K562 (cell line): ENCODE data around the gene TNFAIP8L1. TPM values are rescaled to one million over a fixed set of nuclear protein-coding genes. Genes with fewer than 3 reads are reported as not detected.

Experiments
- BCOR ChIP-seq: fragments of 450-650 bp; IDR thresholded peaks from 2 replicates; pipeline ENCODE4 v1.6.1; 2016
- BRF1 ChIP-seq: IDR thresholded peaks from 3 replicates; pipeline ENCODE4 v1.6.1; 2011; ENCODE audit warnings: borderline replicate concordance, mild to moderate bottlenecking; ENCODE audit not compliant: insufficient read length; ENCODE audit errors: extremely low read depth
- DNMT1 ChIP-seq: fragments of 450-650 bp; IDR thresholded peaks from 2 replicates; pipeline ENCODE4 v1.6.1; 2016; ENCODE audit warnings: antibody characterized with exemption, mild to moderate bottlenecking
- IRF2 ChIP-seq: sonication (generic); formaldehyde crosslinking; IDR thresholded peaks from 2 replicates; pipeline ENCODE4 v1.8.1; 2022; ENCODE audit warnings: mild to moderate bottlenecking, missing genetic modification reagents
- KDM5B ChIP-seq: fragments of 200-600 bp; sonication (generic); IDR thresholded peaks from 2 replicates; pipeline ENCODE4 v1.6.1; 2012; ENCODE audit warnings: low read depth, mild to moderate bottlenecking, moderate library complexity, low read length, control low read depth, inconsistent platforms; ENCODE audit not compliant: insufficient replicate concordance
- MED1 ChIP-seq: sonication (generic); formaldehyde crosslinking; IDR thresholded peaks from 2 replicates; pipeline ENCODE4 v1.8.1; 2023; ENCODE audit warnings: missing genetic modification reagents, borderline replicate concordance
- OTX1 ChIP-seq: fragments of 450-650 bp; formaldehyde crosslinking; IDR thresholded peaks from 2 replicates; pipeline ENCODE4 v1.4.0; 2022; ENCODE audit warnings: mild to moderate bottlenecking
- POLR2A ChIP-seq: fragments of 450-650 bp; conservative IDR thresholded peaks from 2 replicates; pipeline ENCODE4 v1.6.1; 2016
- POLR2AphosphoS2 ChIP-seq: IDR thresholded peaks from 2 replicates; pipeline ENCODE4 v1.6.1; 2012; ENCODE audit warnings: low read length, improper control_type of control experiment
- SREBF1 ChIP-seq: fragments of 150-350 bp; IDR thresholded peaks from 2 replicates; pipeline ENCODE4 v1.6.1; 2014; ENCODE audit warnings: antibody characterized with exemption, low read depth, low read length, borderline replicate concordance
- SRSF3 ChIP-seq: fragments of 200-400 bp; formaldehyde crosslinking; IDR thresholded peaks from 2 replicates; pipeline ENCODE4 v1.6.1; 2016; ENCODE audit warnings: mild to moderate bottlenecking, low read length, moderate library complexity; ENCODE audit not compliant: insufficient read depth
- TARDBP ChIP-seq: fragments of 450-650 bp; IDR thresholded peaks from 2 replicates; pipeline ENCODE4 v1.6.1; 2016
- XRCC4 ChIP-seq: IDR thresholded peaks from one replicate; pipeline ENCODE4 v1.6.1; 2011; ENCODE audit not compliant: insufficient read depth, insufficient read length; ENCODE audit errors: extremely low read depth
- ZBTB12 ChIP-seq: fragments of 250-450 bp; sonication (Bioruptor Pico); IDR thresholded peaks from 2 replicates; pipeline ENCODE4 v1.4.0; 2020
- ZNF24 ChIP-seq: fragments of 450-650 bp; IDR thresholded peaks from 2 replicates; pipeline ENCODE4 v1.6.1; 2016
- ZNF3 ChIP-seq: fragments of 250-450 bp; sonication (Bioruptor Pico); IDR thresholded peaks from 2 replicates; pipeline ENCODE4 v1.5.0; 2021; ENCODE audit warnings: mild to moderate bottlenecking, moderate library complexity
- polyA plus RNA-seq, 8 experiments: library from polyadenylated mRNA; depleted of rRNA in 4 of 8; stranded (reverse) in 5 of 8; unstranded in 3 of 8; fragments of >200 nt; fragmentation: Nextera tagmentation in 2 of 8; fragmentation: Illumina TruSeq in 1 of 8; extraction: Ambion mirVana in 2 of 8; extraction: Trizol in 1 of 8; gene quantifications; 2 replicates each; pipeline versions ENCODE4 v1.2.1 to v1.2.3, GENCODE V29; 2011 to 2014; ENCODE audit warnings: inconsistent platforms in 1 of 8, missing spikeins in 1 of 8
- total RNA-seq, 7 experiments: library from RNA; depleted of rRNA in 6 of 7; stranded (reverse); fragments of >200 nt in 6 of 7; fragmentation: Illumina TruSeq in 2 of 7; extraction: Trizol in 2 of 7; gene quantifications; 2 replicates each; pipeline versions ENCODE4 v1.2.1 to v1.2.3, GENCODE V29; 2011 to 2021; ENCODE audit warnings: low replicate concordance in 1 of 7
- TF ChIP-seq, protein P1 (sequence below): fragments of 450-650 bp; IDR thresholded peaks from 2 replicates; pipeline ENCODE4 v1.6.1; 2016; ENCODE audit warnings: low read depth
- TF ChIP-seq, protein P2 (sequence below): sonication (generic); formaldehyde crosslinking; IDR thresholded peaks from 2 replicates; pipeline ENCODE4 v1.8.1; 2023; ENCODE audit warnings: mild to moderate bottlenecking, missing genetic modification reagents

TNFAIP8L1 gene
- total and polyA plus RNA-seq, 9 of the 15 experiments (the other 6 are each of a cell fraction or from before 2014, with no cell fraction given): 0.69 to 9.3 (median 4.9) TPM

DNA sequence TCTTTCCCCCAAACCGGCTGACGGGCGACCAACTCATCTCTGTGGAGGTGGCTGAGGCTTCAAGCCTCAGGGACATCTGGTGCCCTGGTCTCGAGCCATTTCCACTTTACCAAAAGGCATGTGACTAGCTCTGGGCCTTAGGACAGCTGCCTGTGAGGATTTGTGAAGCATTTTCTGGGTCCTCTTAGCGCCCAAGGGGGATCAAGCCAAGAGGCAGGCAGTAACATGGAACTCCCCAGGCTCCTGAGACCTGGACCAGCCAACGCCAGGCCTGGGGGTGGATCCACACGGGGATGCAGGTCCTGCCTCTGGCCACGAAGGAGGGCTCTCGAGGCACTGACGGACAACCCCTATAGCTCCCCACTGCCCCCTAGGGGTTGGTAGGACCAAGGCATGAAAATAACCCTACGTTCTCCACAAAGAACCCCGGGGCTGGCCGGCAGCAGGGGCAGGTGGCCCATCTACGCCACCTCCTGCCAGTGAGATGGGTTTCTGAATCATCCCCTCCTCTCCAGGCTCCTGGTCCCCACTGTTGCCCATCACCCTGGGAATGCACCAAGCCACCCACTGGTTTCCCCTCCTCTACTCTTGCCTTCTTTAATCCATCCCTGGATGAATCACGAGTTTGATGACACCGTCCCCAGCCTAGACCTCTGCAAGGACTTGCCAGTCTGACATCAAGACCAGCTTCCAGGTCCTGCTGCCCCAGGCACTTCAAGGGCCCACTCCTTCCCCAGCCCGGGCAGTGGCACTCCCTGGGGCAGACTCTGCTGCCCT is 37.8 kb downstream of the TNFAIP8L1 start (continued):
- TF ChIP-seq, protein P1, sequence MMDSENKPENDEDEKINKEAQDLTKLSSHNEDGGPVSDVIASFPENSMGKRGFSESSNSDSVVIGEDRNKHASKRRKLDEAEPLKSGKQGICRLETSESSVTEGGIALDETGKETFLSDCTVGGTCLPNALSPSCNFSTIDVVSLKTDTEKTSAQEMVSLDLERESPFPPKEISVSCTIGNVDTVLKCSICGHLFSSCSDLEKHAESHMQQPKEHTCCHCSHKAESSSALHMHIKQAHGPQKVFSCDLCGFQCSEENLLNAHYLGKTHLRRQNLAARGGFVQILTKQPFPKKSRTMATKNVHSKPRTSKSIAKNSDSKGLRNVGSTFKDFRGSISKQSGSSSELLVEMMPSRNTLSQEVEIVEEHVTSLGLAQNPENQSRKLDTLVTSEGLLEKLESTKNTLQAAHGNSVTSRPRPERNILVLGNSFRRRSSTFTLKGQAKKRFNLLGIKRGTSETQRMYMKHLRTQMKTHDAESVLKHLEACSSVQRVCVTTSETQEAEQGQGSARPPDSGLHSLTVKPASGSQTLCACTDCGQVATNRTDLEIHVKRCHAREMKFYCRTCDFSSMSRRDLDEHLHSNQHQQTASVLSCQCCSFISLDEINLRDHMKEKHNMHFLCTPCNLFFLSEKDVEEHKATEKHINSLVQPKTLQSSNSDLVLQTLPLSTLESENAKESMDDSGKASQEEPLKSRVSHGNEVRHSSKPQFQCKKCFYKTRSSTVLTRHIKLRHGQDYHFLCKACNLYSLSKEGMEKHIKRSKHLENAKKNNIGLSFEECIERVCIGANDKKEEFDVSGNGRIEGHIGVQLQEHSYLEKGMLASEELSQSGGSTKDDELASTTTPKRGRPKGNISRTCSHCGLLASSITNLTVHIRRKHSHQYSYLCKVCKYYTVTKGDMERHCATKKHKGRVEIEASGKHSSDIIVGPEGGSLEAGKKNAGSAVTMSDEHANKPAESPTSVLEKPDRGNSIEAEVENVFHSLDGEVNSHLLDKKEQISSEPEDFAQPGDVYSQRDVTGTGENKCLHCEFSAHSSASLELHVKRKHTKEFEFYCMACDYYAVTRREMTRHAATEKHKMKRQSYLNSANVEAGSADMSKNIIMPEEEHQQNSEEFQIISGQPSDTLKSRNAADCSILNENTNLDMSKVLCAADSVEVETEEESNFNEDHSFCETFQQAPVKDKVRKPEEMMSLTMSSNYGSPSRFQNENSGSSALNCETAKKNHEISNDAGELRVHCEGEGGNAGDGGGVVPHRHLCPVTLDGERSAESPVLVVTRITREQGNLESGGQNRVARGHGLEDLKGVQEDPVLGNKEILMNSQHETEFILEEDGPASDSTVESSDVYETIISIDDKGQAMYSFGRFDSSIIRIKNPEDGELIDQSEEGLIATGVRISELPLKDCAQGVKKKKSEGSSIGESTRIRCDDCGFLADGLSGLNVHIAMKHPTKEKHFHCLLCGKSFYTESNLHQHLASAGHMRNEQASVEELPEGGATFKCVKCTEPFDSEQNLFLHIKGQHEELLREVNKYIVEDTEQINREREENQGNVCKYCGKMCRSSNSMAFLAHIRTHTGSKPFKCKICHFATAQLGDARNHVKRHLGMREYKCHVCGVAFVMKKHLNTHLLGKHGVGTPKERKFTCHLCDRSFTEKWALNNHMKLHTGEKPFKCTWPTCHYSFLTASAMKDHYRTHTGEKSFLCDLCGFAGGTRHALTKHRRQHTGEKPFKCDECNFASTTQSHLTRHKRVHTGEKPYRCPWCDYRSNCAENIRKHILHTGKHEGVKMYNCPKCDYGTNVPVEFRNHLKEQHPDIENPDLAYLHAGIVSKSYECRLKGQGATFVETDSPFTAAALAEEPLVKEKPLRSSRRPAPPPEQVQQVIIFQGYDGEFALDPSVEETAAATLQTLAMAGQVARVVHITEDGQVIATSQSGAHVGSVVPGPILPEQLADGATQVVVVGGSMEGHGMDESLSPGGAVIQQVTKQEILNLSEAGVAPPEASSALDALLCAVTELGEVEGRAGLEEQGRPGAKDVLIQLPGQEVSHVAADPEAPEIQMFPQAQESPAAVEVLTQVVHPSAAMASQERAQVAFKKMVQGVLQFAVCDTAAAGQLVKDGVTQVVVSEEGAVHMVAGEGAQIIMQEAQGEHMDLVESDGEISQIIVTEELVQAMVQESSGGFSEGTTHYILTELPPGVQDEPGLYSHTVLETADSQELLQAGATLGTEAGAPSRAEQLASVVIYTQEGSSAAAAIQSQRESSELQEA: no peak
- TF ChIP-seq DNMT1 (no peak), SREBF1 (no peak), TARDBP (no peak), MED1 (CRISPR knock-in tag) (no peak), BCOR (peak; percentile 87), IRF2 (CRISPR knock-in tag) (no peak), SRSF3 (no peak), ZBTB12 (CRISPR knock-in tag) (no peak), POLR2A (no peak), BRF1 (no peak), KDM5B (peak; percentile 35), POLR2AphosphoS2 (no peak), XRCC4 (no peak), ZNF3 (CRISPR knock-in tag) (no peak), ZNF24 (no peak), OTX1 (no peak)
- TF ChIP-seq, protein P2, sequence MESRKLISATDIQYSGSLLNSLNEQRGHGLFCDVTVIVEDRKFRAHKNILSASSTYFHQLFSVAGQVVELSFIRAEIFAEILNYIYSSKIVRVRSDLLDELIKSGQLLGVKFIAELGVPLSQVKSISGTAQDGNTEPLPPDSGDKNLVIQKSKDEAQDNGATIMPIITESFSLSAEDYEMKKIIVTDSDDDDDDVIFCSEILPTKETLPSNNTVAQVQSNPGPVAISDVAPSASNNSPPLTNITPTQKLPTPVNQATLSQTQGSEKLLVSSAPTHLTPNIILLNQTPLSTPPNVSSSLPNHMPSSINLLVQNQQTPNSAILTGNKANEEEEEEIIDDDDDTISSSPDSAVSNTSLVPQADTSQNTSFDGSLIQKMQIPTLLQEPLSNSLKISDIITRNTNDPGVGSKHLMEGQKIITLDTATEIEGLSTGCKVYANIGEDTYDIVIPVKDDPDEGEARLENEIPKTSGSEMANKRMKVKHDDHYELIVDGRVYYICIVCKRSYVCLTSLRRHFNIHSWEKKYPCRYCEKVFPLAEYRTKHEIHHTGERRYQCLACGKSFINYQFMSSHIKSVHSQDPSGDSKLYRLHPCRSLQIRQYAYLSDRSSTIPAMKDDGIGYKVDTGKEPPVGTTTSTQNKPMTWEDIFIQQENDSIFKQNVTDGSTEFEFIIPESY (CRISPR knock-in tag): no peak
